ENCODE measurements around the gene NLN.
"Not testable (repeated sequence)": the region's sequence is repeated elsewhere in the genome, so short reads cannot be mapped to it uniquely, and the experiment has no call there.

NLN gene

DNA sequence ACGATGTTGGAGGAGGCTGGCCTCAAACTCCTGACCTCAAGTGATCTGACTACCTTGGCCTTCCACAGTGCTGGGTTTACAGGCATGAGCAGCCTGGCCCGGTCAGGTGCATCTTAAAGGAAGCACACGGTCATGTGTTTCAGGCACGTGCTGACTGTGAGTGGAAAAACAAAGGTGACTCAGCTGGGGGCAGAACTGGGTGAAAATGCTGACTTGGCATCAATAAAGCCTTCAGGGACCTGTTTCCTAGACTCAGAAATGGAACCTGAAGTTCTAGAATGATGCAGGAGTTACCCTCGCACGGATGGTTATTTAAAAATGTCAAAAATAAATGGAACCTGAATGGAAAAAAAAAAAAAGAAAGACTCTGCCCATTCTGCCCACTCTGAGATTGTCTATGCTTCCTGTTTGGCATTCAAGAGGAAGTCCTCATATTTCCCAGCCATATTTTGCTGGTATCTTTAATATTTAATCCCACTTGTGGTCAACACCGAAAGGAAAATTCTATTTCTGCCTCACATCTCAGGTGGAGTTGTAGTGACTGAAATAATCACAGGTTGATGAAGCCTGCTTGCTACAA is 12.3 kb downstream of the NLN start:
- not testable (repeated sequence) for DNase-seq

GRCh38 chr5:65734921-65735320 is 12.9 kb downstream of the NLN start:
- no peak for DNase-seq

DNA sequence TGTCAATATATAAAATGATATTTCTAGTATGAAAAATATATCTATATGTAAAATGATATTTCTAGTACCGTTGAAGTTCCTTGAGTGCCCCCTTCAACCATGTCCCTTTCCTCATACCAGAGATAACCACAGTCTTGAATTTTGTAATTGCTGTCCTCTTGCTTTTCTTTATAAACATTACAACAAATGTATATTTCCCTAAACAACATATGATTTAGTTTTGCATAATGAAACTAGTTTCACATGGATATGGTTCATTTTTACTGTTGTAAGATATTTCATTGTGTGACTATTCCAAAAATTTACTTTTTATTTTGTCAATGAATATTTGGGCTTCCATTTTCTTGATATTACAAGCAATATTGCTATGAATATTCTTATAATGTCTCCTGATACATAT is 14.0 kb downstream of the NLN start:
- no peak for DNase-seq

- no peak for DNase-seq
Observed at GRCh38 chr5:65737842-65738241, 15.8 kb downstream of the NLN start.

DNA sequence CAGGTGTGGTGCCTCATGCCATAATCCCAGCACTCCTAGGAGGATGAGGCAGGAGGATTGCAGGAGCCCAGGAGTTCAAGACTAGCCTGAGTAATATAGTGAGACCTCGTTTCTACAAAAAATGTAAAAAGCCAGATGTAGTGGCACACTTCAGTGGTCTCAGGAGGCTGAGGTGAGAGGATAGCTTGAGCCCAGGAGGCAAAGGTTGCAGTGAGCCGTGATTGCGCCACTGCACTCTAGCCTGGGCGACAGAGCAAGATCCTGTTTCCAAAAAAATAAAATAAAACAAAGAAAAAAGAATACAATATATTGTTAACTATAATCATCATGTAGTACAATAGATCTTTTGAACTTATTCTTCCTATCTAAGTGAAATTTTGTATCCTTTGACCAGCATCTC is 16.3 kb downstream of the NLN start:
- DNase-seq = no peak

GRCh38 chr5:65739162-65739561 is 17.2 kb downstream of the NLN start:
- no peak for DNase-seq

DNA sequence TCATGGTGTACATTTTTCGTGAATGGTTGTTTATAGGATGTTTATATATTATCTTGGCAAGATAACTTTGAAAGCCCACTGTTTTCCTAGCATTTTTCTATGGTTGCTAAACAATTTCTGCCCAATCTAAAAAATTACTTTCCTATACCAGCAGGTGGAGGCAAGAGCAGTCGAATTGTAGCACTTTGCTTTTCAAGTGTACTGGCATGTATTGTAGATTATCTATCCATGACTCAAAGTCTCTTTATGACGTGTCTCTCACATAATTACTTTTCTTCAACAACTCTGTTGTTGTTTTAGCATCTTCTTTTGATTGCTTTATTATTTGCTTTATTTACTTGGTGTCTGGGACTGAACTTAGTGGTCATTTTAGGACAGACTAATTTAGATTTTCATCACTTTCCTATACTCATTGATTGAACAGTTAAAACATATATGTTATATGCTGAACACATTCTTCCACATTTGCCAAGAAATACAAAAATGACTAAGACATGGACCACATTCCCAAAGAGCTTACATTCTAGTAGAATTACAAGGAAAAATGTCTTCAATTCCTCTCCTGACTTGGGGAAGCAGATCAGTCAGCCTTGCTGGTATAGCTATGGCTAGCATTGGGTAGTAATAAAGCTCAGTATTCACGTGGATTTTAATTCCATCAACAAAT is 20.7 kb downstream of the NLN start:
- no peak for DNase-seq

DNA sequence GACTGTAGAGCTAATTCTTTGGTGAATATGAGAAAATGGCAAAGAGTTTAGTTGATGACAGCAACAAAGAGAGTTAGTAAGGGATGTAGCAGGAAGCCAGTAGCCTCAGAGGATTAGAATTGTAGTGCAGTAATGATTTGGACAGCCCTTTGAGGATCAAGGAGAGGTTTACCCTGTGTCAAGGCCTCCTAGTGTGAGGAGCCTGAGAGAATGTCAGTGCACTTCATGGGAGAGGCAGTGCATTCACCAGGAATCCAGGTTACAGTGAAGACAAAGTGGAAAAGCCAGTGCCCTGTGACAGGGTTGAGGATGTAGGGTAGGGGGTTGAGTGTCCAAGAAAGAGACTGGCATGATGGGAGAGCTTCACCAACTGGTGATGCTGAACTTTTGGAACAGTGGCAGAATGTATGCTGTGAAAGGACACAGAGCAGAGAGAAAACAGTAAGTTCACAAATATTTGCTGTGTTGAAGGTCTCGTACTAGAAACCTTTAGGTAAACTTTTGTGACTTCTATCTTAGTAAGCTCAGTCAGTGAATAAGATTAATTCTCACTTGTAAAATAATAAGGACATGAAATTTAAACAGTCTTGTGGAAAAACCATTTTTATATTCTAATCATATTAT is 27.3 kb downstream of the NLN start:
- no peak for DNase-seq

GRCh38 chr5:65749956-65750355 is 28.0 kb downstream of the NLN start:
- no peak for DNase-seq

- DNase-seq = no peak
Observed at GRCh38 chr5:65750938-65751337, 28.9 kb downstream of the NLN start.

DNA sequence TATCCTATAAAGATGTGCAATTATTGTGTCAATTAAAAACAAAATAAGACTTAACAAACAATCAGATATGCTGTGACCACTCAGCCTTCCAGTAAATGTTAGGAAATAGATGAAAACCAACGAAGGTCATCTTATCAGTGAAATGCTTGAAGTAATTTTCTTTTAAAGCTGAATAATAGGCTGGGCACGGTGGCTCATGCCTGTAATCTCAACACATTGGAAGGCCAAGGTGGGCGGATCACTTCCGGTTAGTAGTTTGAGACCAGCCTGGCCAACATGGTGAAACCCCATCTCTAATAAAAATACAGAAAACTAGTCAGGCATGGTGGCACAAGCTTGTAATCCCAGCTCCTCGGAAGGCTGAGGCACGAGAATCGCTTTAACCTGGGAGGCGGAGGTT is 31.2 kb downstream of the NLN start:
- no peak for DNase-seq

GRCh38 chr5:65758546-65759144 is 36.6 kb downstream of the NLN start:
- DNase-seq = no peak

DNA sequence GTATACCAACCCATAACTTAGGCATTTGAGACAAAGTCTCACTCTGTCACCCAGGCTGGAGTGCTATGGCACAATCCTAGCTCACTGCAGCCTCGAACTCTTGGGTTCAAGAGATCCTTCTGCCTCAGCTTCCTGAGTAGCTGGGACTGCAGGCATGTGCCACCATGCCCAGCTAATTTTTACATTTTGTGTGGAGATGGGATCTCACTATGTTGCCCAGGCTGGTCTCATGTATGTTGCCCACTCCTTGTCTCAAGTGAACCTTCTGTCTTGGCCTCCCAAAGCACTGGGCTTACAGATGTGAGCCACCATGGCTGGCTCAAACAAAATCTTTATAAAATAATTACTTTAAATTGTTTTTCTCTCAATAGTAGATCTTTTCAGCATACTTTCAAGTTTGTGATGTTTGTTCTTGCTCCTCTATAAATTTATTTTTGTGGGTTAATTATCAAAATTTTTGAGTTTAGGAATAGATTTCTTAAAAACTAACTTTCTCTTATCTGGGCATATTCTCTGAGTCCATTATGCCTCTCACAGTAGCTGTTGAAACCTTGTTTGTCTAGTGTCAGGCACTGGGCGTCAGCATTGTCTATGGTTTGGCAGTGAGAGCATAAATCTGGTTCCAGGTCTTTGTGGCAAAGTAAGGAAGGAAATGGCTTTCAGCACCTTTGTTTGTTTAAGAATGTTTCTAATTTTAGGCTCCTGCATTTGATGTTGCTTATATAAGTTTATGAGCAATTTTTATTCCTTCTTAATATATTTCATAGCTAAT is 38.7 kb downstream of the NLN start:
- no peak for DNase-seq

DNA sequence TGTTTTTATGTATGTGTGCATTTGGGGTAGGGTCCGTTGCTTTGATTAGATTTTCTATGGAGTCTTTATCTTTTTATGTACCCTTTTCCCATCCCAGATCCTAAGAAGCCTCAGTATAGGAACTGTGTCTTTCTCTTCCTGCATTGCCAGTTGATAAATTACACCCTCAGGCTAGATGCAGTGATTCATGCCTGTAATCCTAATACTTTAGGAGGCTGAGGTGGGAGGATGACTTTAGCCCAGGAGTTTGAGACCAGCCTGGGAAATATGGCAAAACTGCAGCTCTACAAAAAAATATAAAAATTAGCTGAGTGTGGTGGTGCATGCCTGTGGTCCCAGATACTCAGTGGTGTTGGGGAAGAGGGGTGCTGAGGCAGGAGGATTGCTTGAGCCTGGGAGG is 40.2 kb downstream of the NLN start:
- DNase-seq = no peak

DNA sequence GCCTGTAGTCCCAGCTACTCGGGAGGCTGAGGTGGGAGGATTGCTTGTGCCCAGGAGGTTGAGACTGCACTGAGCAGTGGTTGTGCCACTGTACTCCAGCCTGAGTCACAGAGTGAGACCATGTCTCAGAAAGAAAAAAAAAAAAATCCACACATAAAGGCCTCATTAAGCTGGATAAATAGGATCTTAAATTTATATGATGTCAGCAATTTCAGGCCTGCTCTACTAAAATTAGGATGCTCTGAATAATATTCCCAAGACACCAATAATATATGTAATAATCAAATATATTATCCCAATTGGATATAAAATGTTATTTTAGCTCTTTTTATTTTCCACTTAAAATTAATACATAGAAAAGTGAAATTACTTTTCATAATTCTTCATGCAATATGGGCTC is 43.6 kb downstream of the NLN start:
- DNase-seq = no peak

DNA sequence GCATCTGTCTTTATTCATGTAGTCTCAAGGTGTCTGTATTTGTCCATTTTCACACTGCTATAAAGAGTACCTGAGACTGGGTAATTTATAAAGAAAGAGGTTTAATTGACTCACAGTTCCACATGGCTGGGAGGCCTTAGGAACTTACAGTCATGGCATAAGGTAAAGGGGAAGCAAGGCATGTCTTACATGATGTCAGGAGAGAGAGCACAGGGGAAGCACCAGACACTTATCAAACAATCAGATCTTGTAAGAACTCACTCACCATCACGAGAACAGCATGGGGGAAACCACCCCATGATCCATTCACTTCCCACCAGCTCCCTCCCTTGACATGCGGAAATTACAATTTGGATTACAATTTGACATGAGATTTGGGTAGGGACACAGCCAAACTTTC is 44.2 kb downstream of the NLN start:
- no peak for DNase-seq

- DNase-seq = no peak
Observed at GRCh38 chr5:65766781-65767180, 44.8 kb downstream of the NLN start.

- DNase-seq = no peak
Observed at GRCh38 chr5:65767565-65767964, 45.6 kb downstream of the NLN start.

- DNase-seq = no peak
Observed at GRCh38 chr5:65768723-65769346, 46.8 kb downstream of the NLN start.

DNA sequence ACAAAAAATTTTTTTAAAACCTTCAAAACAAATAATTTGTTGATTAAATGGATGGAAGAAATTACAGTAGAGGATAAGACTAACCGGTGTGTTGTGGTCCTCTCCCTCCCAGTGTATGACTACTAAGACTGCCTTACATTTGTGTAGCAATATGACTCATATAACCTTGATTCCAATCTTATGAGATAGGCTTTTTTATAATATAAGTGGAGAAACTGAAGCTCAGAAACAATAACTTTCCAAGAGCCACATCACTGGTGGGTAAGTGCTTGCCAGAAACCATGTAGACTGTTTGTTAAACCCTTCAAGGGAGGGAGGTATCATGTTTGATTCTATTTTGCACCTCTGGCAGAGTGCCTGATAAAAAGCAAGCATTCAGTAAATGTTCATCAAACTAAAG is 47.5 kb downstream of the NLN start:
- no peak for DNase-seq

DNA sequence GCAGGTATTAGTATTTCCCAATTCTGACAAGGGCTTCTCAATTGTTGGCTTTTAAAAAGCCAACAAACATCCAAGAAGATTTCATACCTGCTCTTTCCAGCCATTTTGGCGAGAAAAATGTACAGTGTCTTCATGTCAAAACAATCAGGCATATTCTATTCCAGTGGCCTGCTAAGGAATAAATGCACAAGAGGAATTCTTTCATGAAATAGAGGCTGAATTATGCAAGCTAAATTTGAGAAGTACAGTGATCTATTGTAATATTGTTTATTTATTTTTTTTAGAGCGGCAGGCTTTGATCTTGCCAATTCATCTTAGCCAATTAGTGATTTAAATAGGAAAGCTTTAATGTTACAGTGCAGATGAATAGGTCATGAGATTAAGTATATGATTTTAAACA is 49.3 kb downstream of the NLN start:
- DNase-seq = no peak

DNA sequence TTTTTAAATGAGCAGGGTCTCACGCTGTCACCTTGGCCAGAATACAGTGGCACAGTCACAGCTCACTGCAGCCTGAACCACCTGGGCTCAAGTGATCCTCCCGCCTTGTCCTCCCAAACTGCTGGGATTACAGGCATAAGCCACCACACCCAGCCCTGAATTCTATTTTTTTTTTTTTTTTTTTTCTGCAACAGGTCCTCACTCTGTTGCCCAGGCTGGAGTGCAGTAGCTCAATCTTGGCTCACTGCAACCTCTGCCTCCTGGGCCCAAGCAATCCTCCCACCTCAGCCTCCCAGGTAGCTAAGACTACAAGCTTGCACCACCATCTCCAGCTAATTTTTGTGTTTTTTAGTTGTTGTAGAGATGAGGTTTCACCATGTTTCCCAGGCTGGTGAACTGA is 51.0 kb downstream of the NLN start:
- not testable (repeated sequence) for DNase-seq

DNA sequence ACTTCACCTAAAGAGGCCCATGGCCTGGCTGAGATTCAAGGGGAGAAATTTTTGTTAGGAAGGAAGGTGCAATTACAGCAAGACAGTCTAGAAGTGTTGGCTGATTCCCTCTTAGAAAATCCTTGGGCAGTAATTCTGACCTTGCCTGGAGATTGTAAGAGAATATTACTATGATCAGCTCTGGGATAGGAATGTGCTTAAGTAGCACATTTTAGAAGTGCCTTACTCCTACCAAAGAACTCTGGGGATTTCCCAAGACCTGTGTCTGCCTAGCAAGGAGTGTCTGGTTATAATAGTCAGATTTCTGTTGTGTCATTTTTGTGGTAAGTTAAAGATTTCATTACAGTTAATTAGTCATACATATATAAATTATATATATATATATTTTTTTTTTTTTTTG is 52.3 kb downstream of the NLN start:
- DNase-seq = no peak

Measured in NCI-H1930 (cell line).